ENCODE data around the gene ZACN. TPM values are rescaled to one million over a fixed set of nuclear protein-coding genes. Genes with fewer than 3 reads are reported as not detected.

Gene ZACN
- total and polyA plus RNA-seq, 7 donors, result 0.08 to 1.6 (median 1.2) TPM; not detected in 3

- DNase-seq (no peak), ATAC-seq (no peak)
- no peak for TF ChIP-seq CTCF (IDR thresholded peaks at IDR 0.05)
- intact Hi-C loops (cut with DNase I), result no loop called here
- Histone ChIP-seq H3K27ac (no peak within 1 kb of the TSS), H3K4me3 (peak within 1 kb of the TSS; percentile 28), H3K36me3 (ENCODE audit: insufficient read depth in 1 of 2, low read depth in 1 of 2) (peaks cover 0 to 8% of the 10 kb centered on the region in 2 donors), H3K9me3 (no peaks in the 10 kb centered on the region), H3K4me1 (peaks cover 45% of the 10 kb centered on the region), H3K27me3 (ENCODE audit: insufficient read depth in 3 of 3, low read length in 2 of 3) (peaks cover 0 to 60% (median 36%) of the 10 kb centered on the region in 3 donors)
- 2% methylated on average over 70 to 92 of the region's 92 CpGs for WGBS, 3 donors
Measured at GRCh38 chr17:76074390-76075363, 4.3 kb upstream of the ZACN start, which contains the start of gene GALR2. TSS of gene GALR2 (plus strand) at chr17:76074781. CDS start at chr17:76074884, 103 bp downstream.

GRCh38 chr17:76075364-76076145 lies 3.4 kb upstream of the ZACN start:
- ATAC-seq (no peak), DNase-seq (no peak)
- Histone ChIP-seq H3K27ac (no peak overlapping the region), H3K4me1 (peaks cover 38% of the 10 kb centered on the region), H3K36me3 (ENCODE audit: insufficient read depth in 1 of 2, low read depth in 1 of 2) (no peaks in the 10 kb centered on the region), H3K9me3 (no peaks in the 10 kb centered on the region), H3K4me3 (peak overlapping the region; percentile 21), H3K27me3 (ENCODE audit: insufficient read depth in 3 of 3, low read length in 2 of 3) (peaks cover 0 to 60% (median 36%) of the 10 kb centered on the region in 3 donors)
- intact Hi-C loops (cut with DNase I), result no loop called here
- 2 to 3% (median 2%) methylated on average over 48 of the region's 48 CpGs for WGBS, 3 donors
- no peak for TF ChIP-seq CTCF (IDR thresholded peaks at IDR 0.05)

GRCh38 chr17:76076146-76076764 lies 2.7 kb upstream of the ZACN start:
- Histone ChIP-seq H3K9me3 (no peaks in the 10 kb centered on the region), H3K4me1 (peaks cover 31% of the 10 kb centered on the region), H3K27me3 (ENCODE audit: insufficient read depth in 3 of 3, low read length in 2 of 3) (peaks cover 0 to 60% (median 36%) of the 10 kb centered on the region in 3 donors), H3K36me3 (ENCODE audit: insufficient read depth in 1 of 2, low read depth in 1 of 2) (no peaks in the 10 kb centered on the region), H3K27ac (no peak overlapping the region), H3K4me3 (no peak overlapping the region)
- 2 to 4% (median 3%) methylated on average over 35 to 41 of the region's 41 CpGs for WGBS, 3 donors
- intact Hi-C loops (cut with DNase I), result no loop called here
- DNase-seq (no peak), ATAC-seq (no peak)
- no peak for TF ChIP-seq CTCF (IDR thresholded peaks at IDR 0.05)

GRCh38 chr17:76076765-76077583 lies 2.0 kb upstream of the ZACN start:
- TF ChIP-seq CTCF (IDR thresholded peaks at IDR 0.05), result no peak
- no peak overlapping the region for H3K4me3 ChIP-seq
- peaks cover 28% of the 10 kb centered on the region for H3K4me1 ChIP-seq
- no peak overlapping the region for H3K27ac ChIP-seq
- ATAC-seq, result no peak
- H3K9me3 ChIP-seq, result no peaks in the 10 kb centered on the region
- DNase-seq, result peak in 1 of 2 donors; percentile 55
- 3 to 4% (median 3%) methylated on average over 82 of the region's 82 CpGs for WGBS, 3 donors
- H3K36me3 ChIP-seq (ENCODE audit: insufficient read depth in 1 of 2, low read depth in 1 of 2), result no peaks in the 10 kb centered on the region
- H3K27me3 ChIP-seq (ENCODE audit: insufficient read depth in 3 of 3, low read length in 2 of 3), result peaks cover 0 to 60% (median 36%) of the 10 kb centered on the region in 3 donors
- intact Hi-C loops (cut with DNase I), result no loop called here
